NCI-H82 treated with DMSO at 0.1 percent for 48 hours (cell line): ENCODE measurements around the gene MALRD1.

Experiments used
- DNase-seq: peaks from one replicate; lab custom pipeline; 2025; ENCODE audit not compliant: unreplicated experiment; lab: John Stamatoyannopoulos, UW

Gene MALRD1

DNA sequence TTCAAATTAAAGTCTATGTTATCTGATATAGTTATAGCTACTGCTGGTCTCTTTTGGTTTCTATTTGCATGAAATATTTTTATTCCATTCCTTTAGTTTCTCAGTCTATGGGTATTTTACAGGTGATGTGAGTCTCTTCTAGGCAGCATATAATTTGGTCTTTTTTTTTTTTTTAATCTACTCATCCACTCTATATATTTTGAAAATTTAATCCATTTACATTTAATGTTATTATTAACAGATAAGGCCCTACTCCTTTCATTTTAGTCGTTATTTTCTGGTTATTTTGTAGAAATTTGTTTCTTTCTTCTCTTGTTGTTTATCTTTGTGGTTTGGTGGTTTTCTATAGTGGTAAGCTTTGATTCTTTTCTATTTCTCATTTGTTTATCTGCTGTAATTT, 58.8 kb downstream of the MALRD1 start:
- DNase-seq, result no peak

- DNase-seq, result no peak
Measured at GRCh38 chr10:19111501-19112267, 63.1 kb downstream of the MALRD1 start.

DNA sequence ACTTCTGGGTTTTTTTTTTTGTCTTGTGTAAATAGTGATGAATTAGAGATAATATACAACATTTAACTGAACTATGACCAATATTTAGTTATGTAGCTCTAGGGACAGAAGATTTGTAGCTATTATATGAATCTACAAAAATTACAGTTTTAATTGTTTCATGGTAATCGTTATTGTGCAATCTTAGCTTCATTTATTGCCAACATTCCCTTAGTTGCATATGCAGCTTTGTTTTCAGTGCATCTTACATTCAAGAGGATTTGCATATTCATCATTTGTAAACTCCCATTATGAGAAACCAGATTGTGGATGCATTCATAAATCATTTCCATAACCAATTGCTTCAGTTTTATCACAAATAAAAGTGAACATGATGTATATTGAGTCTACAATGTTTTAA, 68.8 kb downstream of the MALRD1 start:
- DNase-seq, result no peak

- no peak for DNase-seq
Measured at GRCh38 chr10:19119191-19119590, 70.6 kb downstream of the MALRD1 start.

DNA sequence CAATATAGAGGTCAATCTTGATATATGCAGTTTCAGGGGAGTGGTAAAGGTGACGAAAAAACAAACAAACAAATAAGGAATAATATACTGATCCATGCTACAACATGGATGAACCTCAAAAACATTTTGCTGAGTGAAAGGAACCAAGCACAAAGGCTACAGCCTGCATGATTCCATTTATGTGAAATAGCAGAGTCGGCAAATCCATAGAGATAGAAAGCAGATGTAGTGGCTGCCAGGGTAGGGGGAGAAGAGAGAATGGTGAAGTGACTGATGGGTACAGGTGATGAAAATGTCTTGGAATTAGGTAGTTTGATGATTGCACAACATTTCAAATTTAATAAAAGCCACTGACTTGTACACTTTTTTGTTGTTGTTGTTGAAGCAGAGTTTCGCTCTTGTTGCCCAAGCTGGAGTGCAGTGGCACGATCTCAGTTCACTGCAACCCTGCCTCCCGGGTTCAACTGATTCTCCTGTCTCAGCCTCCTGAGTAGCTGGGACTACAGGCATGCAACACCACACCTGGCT, 71.8 kb downstream of the MALRD1 start:
- no peak for DNase-seq

GRCh38 chr10:19133992-19134391, 85.4 kb downstream of the MALRD1 start:
- no peak for DNase-seq

DNA sequence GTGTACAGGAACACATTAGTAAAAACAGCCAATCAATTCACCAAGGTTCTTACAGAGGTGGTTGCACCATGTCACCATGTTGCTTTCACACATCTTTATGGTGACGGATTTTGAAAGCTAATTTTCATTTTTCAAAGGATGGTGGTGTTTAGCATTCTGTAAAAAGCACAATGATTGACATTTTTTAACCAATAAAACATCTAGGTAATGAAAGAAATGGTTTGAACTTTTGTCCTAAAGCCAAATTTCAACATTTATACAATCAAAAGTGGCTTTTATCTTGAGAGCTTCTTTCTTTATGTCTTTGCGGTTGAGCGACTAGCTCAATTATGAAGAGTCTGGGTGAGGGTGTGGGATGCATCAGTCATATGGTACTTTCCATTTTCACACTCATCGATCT, 94.4 kb downstream of the MALRD1 start:
- DNase-seq, result no peak

DNA sequence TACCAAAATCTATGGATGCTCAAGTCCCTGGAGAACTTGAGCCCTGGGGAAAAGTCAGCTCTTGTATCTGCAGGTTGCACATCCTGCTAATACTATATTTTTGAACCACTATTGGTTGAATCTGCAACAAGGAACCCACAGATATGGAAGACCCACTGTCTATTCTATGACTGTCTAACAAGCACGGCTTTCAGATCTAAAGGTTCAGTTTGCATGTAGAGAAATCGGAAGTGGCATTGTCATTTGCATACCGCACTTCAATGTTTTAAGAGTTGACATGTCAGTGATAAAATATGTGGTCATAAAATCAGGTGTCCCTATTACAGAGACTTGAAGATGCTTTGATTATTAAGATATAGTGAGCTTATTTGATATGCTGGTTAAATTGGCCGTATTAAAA, 95.6 kb downstream of the MALRD1 start:
- no peak for DNase-seq

- no peak for DNase-seq
Measured at GRCh38 chr10:19154375-19154774, 105.8 kb downstream of the MALRD1 start.

GRCh38 chr10:19158358-19158757, 109.8 kb downstream of the MALRD1 start:
- no peak for DNase-seq

GRCh38 chr10:19158870-19159269, 110.3 kb downstream of the MALRD1 start:
- no peak for DNase-seq

DNA sequence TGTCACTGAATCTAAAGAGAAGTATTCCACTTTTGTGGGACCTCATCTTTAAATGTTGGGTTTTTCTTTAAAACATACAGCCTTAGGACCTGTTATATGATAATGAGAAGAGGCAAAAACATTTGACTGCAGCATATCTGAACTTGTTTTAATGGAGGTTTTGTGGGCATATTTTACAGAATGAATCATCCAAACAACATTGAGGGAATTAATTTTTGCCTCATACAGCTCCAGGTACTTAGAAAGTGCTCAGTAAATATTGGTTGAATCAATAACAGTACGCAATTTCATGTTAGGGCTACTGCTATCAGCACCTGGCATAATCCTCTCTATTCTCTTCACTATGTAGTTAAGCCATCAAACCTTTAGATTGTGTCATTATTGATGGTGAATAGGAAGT, 115.9 kb downstream of the MALRD1 start:
- DNase-seq, result no peak

DNA sequence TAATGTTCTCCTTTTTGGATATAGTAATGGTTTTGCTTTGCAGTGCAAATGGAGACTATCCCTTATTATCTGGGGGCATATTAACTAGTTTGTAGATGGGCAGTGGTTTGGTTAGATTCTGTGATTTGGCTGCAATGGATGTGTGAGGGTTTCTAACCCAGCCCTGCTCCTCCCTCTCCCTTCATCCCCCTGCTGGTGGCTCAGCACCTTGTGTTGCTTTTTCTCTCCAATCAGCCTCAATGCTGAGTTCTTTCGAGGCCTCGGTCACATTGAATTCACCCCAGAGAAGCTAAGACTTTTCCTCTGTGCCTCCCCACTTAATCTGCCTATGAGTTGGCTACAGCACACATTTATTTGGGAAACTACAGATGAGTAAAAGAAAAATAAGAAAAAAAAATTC, 120.0 kb downstream of the MALRD1 start:
- no peak for DNase-seq

- DNase-seq, result no peak
Measured at GRCh38 chr10:19169041-19169440, 120.4 kb downstream of the MALRD1 start.

DNA sequence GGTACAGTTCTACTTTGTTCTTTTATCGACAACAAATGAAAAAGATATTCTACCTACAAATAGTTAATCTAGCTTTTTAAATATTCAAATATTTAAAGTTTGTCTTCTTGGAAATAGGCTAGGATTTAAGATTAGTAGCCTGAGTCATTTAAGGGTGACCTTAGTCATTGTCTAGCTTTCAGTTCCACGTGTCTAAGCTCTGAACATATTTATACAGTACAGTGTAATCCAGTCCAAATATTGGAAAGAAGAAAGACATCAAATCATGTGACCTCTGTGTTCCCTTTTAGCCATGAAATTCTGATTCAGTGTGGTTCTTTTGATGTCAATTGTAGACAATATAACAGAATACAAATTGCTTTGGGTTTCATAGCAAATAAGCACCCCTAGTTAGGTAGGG, 121.1 kb downstream of the MALRD1 start:
- no peak for DNase-seq

- DNase-seq, result no peak
Measured at GRCh38 chr10:19178675-19179074, 130.1 kb downstream of the MALRD1 start.

GRCh38 chr10:19184891-19185290, 136.3 kb downstream of the MALRD1 start:
- DNase-seq, result no peak

DNA sequence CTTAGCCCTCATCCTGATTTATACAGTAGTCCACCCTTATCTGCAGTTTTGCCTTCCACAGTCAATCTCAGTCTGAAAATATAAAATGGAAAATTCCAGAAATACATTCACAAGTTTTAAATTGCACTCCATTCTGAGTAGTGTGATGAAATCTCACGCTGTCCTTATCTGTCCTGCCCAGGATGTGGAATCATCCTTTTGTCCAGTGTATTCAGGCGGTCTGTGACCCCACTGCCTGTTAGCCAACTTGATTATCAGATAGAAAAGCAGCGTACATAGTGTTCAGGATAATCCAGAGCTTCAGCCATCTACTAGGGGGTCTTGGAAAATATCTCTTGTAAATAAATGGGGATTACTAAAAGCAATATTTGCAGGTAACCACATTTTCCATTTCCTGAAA, 146.3 kb downstream of the MALRD1 start:
- no peak for DNase-seq

GRCh38 chr10:19195698-19196097, 147.1 kb downstream of the MALRD1 start:
- DNase-seq, result no peak

- no peak for DNase-seq
Measured at GRCh38 chr10:19200211-19200610, 151.6 kb downstream of the MALRD1 start.

DNA sequence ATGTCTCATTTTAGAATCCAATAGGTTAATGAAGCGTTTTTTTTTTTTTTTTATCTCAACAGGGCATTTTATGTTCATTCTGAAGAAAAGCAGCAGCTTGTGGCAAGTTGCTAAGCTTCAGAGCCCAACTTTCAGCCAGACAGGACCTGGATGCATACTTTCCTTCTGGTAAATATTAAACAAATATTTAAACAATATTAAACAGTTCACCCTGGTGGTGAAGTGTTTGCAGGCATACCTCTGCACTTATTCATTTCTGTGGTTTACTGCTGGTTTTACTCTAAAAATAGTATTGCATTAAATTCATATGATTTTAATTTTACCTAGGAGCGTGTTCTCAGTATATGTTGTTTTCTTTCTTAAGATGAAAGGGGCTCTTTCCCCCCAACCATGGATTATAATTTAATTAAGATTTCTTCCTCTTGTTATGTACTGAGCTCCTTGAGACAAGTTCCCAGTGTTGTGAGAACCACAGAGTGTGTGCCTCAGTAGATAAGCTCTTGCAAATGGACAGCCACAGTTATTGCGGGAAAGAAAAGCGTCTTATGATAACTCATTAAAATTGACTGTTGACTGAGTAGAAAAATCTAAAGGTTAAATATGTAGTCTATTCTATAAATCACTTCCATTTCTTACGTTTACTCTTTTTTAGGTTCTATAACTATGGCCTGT, 155.8 kb downstream of the MALRD1 start:
- no peak for DNase-seq

DNA sequence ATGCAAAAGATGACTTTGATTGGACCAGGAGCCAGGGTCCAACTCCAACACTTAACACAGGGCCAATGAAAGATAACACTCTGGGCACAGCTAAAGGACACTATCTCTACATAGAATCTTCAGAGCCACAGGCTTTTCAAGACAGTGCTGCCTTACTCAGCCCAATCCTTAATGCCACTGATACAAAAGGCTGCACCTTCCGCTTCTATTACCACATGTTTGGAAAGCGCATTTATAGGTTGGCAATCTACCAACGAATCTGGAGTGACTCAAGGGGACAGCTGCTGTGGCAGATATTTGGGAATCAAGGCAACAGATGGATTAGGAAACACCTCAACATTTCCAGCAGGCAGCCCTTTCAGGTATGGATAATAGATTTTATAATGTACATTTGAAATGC, 160.7 kb downstream of the MALRD1 start:
- no peak for DNase-seq

DNA sequence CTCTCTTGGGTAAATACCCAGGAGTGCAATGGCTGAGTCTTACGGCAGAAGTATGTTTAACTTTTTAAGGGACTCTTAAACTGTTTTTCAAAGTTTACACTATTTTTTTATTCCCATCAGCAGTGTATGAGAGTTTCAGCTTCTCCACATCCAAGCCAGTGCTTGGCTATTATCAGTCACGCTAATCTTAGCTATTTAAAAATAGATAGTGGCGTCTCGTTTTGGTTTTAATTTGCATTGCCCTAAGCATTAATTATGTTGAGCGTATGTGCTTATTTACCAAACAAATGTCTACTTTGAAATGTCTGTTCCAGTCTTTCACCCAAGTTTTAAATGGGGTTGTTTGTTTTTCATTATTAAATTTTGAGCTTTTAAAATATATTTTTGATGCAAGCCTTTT, 164.0 kb downstream of the MALRD1 start:
- no peak for DNase-seq
